ENCODE results near the gene EIF2AK3.

DNA sequence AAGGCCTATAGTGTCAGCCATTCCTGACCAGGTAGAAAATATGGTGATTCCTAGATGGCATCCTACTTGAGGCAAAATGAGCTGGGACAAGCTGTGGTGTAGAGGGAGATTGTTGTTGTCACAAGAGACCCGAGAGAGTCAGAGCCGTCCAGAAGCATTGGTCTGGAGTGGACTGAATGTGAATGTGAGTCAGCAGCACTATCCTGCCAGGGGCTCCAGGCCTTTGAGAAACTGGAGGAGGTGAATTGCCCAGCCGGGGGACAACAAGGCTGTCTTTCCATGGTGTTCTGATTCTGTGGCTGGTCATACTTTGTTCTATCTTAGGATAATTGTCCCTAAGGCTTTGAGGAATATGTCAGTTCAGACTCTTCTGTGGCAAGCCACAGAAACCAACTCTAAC lies 29.4 kb upstream of the EIF2AK3 start:
- TF ChIP-seq, protein P1, sequence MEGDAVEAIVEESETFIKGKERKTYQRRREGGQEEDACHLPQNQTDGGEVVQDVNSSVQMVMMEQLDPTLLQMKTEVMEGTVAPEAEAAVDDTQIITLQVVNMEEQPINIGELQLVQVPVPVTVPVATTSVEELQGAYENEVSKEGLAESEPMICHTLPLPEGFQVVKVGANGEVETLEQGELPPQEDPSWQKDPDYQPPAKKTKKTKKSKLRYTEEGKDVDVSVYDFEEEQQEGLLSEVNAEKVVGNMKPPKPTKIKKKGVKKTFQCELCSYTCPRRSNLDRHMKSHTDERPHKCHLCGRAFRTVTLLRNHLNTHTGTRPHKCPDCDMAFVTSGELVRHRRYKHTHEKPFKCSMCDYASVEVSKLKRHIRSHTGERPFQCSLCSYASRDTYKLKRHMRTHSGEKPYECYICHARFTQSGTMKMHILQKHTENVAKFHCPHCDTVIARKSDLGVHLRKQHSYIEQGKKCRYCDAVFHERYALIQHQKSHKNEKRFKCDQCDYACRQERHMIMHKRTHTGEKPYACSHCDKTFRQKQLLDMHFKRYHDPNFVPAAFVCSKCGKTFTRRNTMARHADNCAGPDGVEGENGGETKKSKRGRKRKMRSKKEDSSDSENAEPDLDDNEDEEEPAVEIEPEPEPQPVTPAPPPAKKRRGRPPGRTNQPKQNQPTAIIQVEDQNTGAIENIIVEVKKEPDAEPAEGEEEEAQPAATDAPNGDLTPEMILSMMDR (IDR thresholded peaks at IDR 0.05), result no peak
- TF ChIP-seq POLR2A (IDR thresholded peaks at IDR 0.05), result no peak

All from sigmoid colon (tissue), 3 donors.